ENCODE measurements around the gene DUOXA2. TPM values are rescaled to one million over a fixed set of nuclear protein-coding genes. Genes with fewer than 3 reads are reported as not detected.

DUOXA2 gene
- total and polyA plus RNA-seq, 2 experiments from 2014 or later, result not detected

DNA sequence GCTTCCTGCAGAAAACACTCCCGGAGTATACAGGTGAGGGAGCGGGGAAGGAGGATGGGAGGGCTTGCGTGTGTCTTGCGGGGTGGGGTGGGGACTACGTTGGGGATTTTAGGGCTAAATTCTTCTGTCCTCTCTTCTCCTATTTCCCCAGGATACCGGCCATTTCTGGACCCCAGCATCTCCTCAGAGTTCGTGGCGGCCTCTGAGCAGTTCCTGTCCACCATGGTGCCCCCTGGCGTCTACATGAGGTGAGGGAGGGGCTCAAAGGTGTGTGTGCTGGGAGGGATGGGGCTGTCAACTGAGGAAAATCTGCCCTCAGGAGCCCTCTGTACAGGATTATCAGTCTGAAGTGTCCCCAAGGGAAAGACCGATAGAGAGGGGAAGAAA lies 22.2 kb downstream of the DUOXA2 start:
- Histone ChIP-seq H3K9me2 (ENCODE audit: insufficient read depth) (no peaks in the 10 kb centered on the region), H3K9me3 (ENCODE audit: low read depth) (no peaks in the 10 kb centered on the region), H2AFZ (no peak overlapping the region), H3K4me3 (no peak overlapping the region), H3K79me2 (ENCODE audit: insufficient read depth) (no peaks in the 10 kb centered on the region), H3K4me1 (ENCODE audit: insufficient read depth) (no peaks in the 10 kb centered on the region), H3K9ac (no peak overlapping the region), H3K4me2 (ENCODE audit: unreplicated experiment) (no peak overlapping the region), H3F3A (ENCODE audit: insufficient read depth) (no peaks in the 10 kb centered on the region), H4K20me1 (ENCODE audit: insufficient read depth) (no peaks in the 10 kb centered on the region), H3K36me3 (ENCODE audit: low read depth) (no peaks in the 10 kb centered on the region), H3K27ac (no peak overlapping the region), H3K27me3 (replicated peaks; ENCODE audit: insufficient read depth) (no peaks in the 10 kb centered on the region)
- TF ChIP-seq EZH2phosphoT487 (IDR thresholded peaks at IDR 0.05; ENCODE audit: insufficient read depth, low read depth), result no peak
- TF ChIP-seq EZH2 (IDR thresholded peaks at IDR 0.05; ENCODE audit: insufficient read depth, poor library complexity, severe bottlenecking), result no peak
- WGBS, 2 experiments (ENCODE audit: low coverage in 1 of 2, low lambda C conversion rate in 2 of 2, missing lambda C conversion rate in 2 of 2), result 74 to 79% methylated on average over 7 to 10 of the region's 10 CpGs
- in situ Hi-C loops (cut with MboI), result no loop called here
- no peak for DNase-seq

DNA sequence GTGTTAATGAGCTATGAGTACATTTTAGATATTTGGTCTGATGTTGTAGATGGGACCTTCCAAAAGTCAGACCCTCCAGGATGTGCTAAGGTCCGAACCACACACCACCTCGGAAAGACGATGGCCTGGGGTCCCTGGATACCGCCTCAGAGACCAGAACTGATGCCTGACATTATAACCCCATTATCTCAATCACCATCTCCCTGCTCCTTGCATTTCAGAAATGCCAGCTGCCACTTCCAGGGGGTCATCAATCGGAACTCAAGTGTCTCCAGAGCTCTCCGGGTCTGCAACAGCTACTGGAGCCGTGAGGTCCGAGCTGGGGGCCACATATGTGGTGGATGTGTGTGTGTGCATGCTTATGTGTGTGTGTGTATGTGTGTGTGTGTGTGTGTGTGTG lies 23.6 kb downstream of the DUOXA2 start:
- no peaks in the 10 kb centered on the region for H3K27me3 ChIP-seq (replicated peaks; ENCODE audit: insufficient read depth)
- no peaks in the 10 kb centered on the region for H3K9me3 ChIP-seq (ENCODE audit: low read depth)
- WGBS, 2 experiments (ENCODE audit: low coverage in 1 of 2, low lambda C conversion rate in 2 of 2, missing lambda C conversion rate in 2 of 2), result 62 to 63% methylated on average over 8 of the region's 8 CpGs
- no peaks in the 10 kb centered on the region for H3K4me1 ChIP-seq (ENCODE audit: insufficient read depth)
- H3K36me3 ChIP-seq (ENCODE audit: low read depth), result no peaks in the 10 kb centered on the region
- no peaks in the 10 kb centered on the region for H3F3A ChIP-seq (ENCODE audit: insufficient read depth)
- H3K4me2 ChIP-seq (ENCODE audit: unreplicated experiment), result no peak overlapping the region
- DNase-seq, result no peak
- in situ Hi-C loops (cut with MboI), result no loop called here
- H4K20me1 ChIP-seq (ENCODE audit: insufficient read depth), result no peaks in the 10 kb centered on the region
- no peak overlapping the region for H3K9ac ChIP-seq
- H3K4me3 ChIP-seq, result no peak overlapping the region
- no peak overlapping the region for H2AFZ ChIP-seq
- TF ChIP-seq EZH2 (IDR thresholded peaks at IDR 0.05; ENCODE audit: insufficient read depth, poor library complexity, severe bottlenecking) (no peak), EZH2phosphoT487 (IDR thresholded peaks at IDR 0.05; ENCODE audit: insufficient read depth, low read depth) (no peak)
- no peak overlapping the region for H3K27ac ChIP-seq
- H3K9me2 ChIP-seq (ENCODE audit: insufficient read depth), result no peaks in the 10 kb centered on the region
- no peaks in the 10 kb centered on the region for H3K79me2 ChIP-seq (ENCODE audit: insufficient read depth)

DNA sequence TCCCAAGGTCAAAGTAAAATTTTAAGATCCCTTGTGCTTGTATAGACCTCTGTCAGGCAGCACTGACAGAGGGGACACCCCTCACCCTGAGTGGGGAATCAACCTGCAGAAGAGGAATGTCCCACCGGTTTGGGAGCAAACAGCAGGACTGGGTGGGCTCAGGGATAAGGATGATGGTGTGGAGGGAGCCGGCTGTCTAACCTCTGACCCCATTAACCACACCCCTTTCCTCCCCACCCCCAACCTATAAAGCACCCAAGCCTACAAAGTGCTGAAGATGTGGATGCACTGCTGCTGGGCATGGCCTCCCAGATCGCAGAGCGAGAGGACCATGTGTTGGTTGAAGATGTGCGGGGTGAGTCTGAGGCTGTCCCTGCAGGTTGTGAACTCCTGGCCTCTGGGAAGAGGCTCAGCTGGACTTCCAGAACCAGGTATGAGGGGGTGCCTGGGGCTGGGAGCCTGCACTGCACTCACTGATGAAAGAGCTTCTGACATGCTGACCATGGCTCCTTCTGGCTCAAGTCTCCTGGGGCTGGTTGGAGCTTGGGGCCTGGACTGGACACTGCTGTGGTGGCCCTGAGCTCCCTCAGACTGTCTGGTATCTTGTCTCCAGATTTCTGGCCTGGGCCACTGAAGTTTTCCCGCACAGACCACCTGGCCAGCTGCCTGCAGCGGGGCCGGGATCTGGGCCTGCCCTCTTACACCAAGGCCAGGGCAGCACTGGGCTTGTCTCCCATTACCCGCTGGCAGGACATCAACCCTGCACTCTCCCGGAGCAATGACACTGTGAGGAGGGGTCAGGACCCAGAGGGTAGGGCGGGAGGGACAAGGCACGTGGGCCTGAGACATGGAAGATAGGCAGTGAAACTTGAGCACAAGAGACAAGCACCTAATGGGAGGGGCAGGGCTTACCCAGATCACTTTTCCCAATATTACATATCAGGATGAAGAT lies 25.0 kb downstream of the DUOXA2 start:
- Histone ChIP-seq H3K27me3 (replicated peaks; ENCODE audit: insufficient read depth) (no peaks in the 10 kb centered on the region), H3K36me3 (ENCODE audit: low read depth) (no peaks in the 10 kb centered on the region), H3F3A (ENCODE audit: insufficient read depth) (no peaks in the 10 kb centered on the region), H3K9me2 (ENCODE audit: insufficient read depth) (no peaks in the 10 kb centered on the region), H3K9me3 (ENCODE audit: low read depth) (no peaks in the 10 kb centered on the region), H3K4me2 (ENCODE audit: unreplicated experiment) (no peak overlapping the region), H3K4me3 (no peak overlapping the region), H4K20me1 (ENCODE audit: insufficient read depth) (no peaks in the 10 kb centered on the region), H3K27ac (no peak overlapping the region), H2AFZ (no peak overlapping the region), H3K4me1 (ENCODE audit: insufficient read depth) (no peaks in the 10 kb centered on the region), H3K9ac (no peak overlapping the region), H3K79me2 (ENCODE audit: insufficient read depth) (no peaks in the 10 kb centered on the region)
- TF ChIP-seq EZH2phosphoT487 (IDR thresholded peaks at IDR 0.05; ENCODE audit: insufficient read depth, low read depth) (no peak), EZH2 (IDR thresholded peaks at IDR 0.05; ENCODE audit: insufficient read depth, poor library complexity, severe bottlenecking) (no peak)
- no peak for DNase-seq
- in situ Hi-C loops (cut with MboI), result no loop called here
- WGBS, 2 experiments (ENCODE audit: low coverage in 1 of 2, low lambda C conversion rate in 2 of 2, missing lambda C conversion rate in 2 of 2), result 76 to 80% methylated on average over 11 to 12 of the region's 12 CpGs

DNA sequence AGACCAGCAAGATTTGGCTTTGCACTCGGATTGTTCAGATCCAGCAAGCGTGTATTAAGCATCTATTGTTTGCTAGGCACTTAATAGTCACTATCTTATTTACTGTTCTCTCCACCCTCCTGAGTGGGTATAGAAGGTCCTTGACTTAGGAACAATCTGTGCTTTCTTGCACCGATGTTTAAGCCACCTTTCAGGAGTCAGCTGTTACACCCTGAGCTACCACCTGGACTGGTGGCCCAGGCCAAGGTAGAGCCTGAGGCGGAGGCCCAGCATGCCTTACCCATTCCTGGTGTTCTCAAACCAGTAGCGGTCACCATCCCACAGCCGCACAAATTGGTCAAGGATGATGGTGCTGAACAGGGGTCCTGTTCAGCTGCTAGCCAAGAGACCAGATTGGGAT lies 25.6 kb downstream of the DUOXA2 start:
- no peaks in the 10 kb centered on the region for H3K79me2 ChIP-seq (ENCODE audit: insufficient read depth)
- TF ChIP-seq EZH2phosphoT487 (IDR thresholded peaks at IDR 0.05; ENCODE audit: insufficient read depth, low read depth) (no peak), EZH2 (IDR thresholded peaks at IDR 0.05; ENCODE audit: insufficient read depth, poor library complexity, severe bottlenecking) (no peak)
- no peak overlapping the region for H3K4me3 ChIP-seq
- no peaks in the 10 kb centered on the region for H3K36me3 ChIP-seq (ENCODE audit: low read depth)
- H3K27me3 ChIP-seq (replicated peaks; ENCODE audit: insufficient read depth), result no peaks in the 10 kb centered on the region
- H3K9me2 ChIP-seq (ENCODE audit: insufficient read depth), result no peaks in the 10 kb centered on the region
- no peak for DNase-seq
- 90 to 94% methylated on average over 6 of the region's 6 CpGs for whole genome bisulfite sequencing, 2 experiments (ENCODE audit: low coverage in 1 of 2, low lambda C conversion rate in 2 of 2, missing lambda C conversion rate in 2 of 2)
- H2AFZ ChIP-seq, result no peak overlapping the region
- no peaks in the 10 kb centered on the region for H3K4me1 ChIP-seq (ENCODE audit: insufficient read depth)
- no peak overlapping the region for H3K9ac ChIP-seq
- no peaks in the 10 kb centered on the region for H4K20me1 ChIP-seq (ENCODE audit: insufficient read depth)
- H3F3A ChIP-seq (ENCODE audit: insufficient read depth), result no peaks in the 10 kb centered on the region
- H3K4me2 ChIP-seq (ENCODE audit: unreplicated experiment), result no peak overlapping the region
- in situ Hi-C loops (cut with MboI), result no loop called here
- no peaks in the 10 kb centered on the region for H3K9me3 ChIP-seq (ENCODE audit: low read depth)
- no peak overlapping the region for H3K27ac ChIP-seq

All from GM23248 (cell line).